Sigmoid colon (tissue), 7 donors: ENCODE results near the gene TACC2. TPM values are rescaled to one million over a fixed set of nuclear protein-coding genes. Genes with fewer than 3 reads are reported as not detected.
A peak's percentile ranks its signal among the peaks of the same experiment; 100 is the strongest.

Experiments used
- DNase-seq: peaks from one replicate; pipeline ENCODE4 v3.0.0-alpha.2; 2019
- H3K27ac ChIP-seq, 4 donors: fragments of 200-600 bp; sonication (generic); one replicate each; pipeline ENCODE4 v1.5.1; 2016 to 2019; ENCODE audit warnings: mild to moderate bottlenecking in 1 of 4
- H3K27me3 ChIP-seq, 3 donors: fragments of 200-600 bp; sonication (generic); one replicate each; pipeline ENCODE4 v1.5.1; 2019; ENCODE audit warnings: mild to moderate bottlenecking in 1 of 3
- H3K36me3 ChIP-seq, 4 donors: fragments of 200-600 bp; sonication (generic); one replicate each; pipeline ENCODE4 v1.5.1; 2016 to 2019
- H3K4me1 ChIP-seq, 4 donors: fragments of 200-600 bp; sonication (generic); one replicate each; pipeline ENCODE4 v1.5.1; 2017 to 2019
- H3K4me3 ChIP-seq, 4 donors: fragments of 200-600 bp; sonication (generic); one replicate each; pipeline ENCODE4 v1.5.1; 2017 to 2019; ENCODE audit warnings: mild to moderate bottlenecking in 2 of 4, moderate library complexity in 1 of 4
- H3K9me3 ChIP-seq, 4 donors: fragments of 200-600 bp in 3 of 4; sonication (generic) in 3 of 4; one replicate each; pipeline versions ENCODE4 v1.5.1 to v1.6.1; 2013 to 2019
- EP300 ChIP-seq, 4 donors: sonication (generic); formaldehyde crosslinking; IDR thresholded peaks; one replicate each; pipeline ENCODE4 v1.6.1; 2017; ENCODE audit warnings: antibody characterized with exemption in 4 of 4
- POLR2A ChIP-seq, 2 donors: fragments of 450-650 bp; IDR thresholded peaks; one replicate each; pipeline ENCODE4 v1.6.1; 2016; ENCODE audit warnings: antibody characterized with exemption in 2 of 2, mild to moderate bottlenecking in 2 of 2, moderate library complexity in 2 of 2
- POLR2AphosphoS5 ChIP-seq, 4 donors: sonication (generic); formaldehyde crosslinking; IDR thresholded peaks; one replicate each; pipeline ENCODE4 v1.6.1; 2017; ENCODE audit warnings: antibody characterized with exemption in 4 of 4
- WGBS, 2 donors: extraction: QIAGEN DNeasy Blood & Tissue Kit; methylation state at CpG; one replicate each; pipeline ENCODE4 v1.1.7; 2013; 5-methylcytosine and 5-hydroxymethylcytosine counted together
- intact Hi-C: fragments of 100-400 bp; cut with DNase I; formaldehyde crosslinking; loops from one replicate; pipeline ENCODE4 v1.15.1; 2023
- polyA plus RNA-seq, 3 donors: library from polyadenylated mRNA; stranded (reverse); fragments of 200-250 nt; gene quantifications; one replicate each; pipeline ENCODE4 v1.2.3, GENCODE V29; 2013
- total RNA-seq, 4 donors: library from RNA; depleted of rRNA; stranded (reverse); fragments of >200 nt; gene quantifications; one replicate each; pipeline ENCODE4 v1.1.0, GENCODE V29; 2016
- TF ChIP-seq, protein P1 (sequence below), 4 experiments: fragments of 450-650 bp in 3 of 4; fragments of 200-600 bp in 1 of 4; IDR thresholded peaks; one replicate each; pipeline ENCODE4 v1.5.1; 2016 to 2019; ENCODE audit warnings: antibody characterized with exemption in 4 of 4, mild to moderate bottlenecking in 3 of 4, moderate library complexity in 2 of 4
- donor health status: healthy with polysubstance abuse.
- donor health status: Bipolar disorder and iron deficiency.
- donor health status: healthy.

TACC2 gene
- total and polyA plus RNA-seq, 7 donors = 43.7 to 173 (median 71.0) TPM

DNA sequence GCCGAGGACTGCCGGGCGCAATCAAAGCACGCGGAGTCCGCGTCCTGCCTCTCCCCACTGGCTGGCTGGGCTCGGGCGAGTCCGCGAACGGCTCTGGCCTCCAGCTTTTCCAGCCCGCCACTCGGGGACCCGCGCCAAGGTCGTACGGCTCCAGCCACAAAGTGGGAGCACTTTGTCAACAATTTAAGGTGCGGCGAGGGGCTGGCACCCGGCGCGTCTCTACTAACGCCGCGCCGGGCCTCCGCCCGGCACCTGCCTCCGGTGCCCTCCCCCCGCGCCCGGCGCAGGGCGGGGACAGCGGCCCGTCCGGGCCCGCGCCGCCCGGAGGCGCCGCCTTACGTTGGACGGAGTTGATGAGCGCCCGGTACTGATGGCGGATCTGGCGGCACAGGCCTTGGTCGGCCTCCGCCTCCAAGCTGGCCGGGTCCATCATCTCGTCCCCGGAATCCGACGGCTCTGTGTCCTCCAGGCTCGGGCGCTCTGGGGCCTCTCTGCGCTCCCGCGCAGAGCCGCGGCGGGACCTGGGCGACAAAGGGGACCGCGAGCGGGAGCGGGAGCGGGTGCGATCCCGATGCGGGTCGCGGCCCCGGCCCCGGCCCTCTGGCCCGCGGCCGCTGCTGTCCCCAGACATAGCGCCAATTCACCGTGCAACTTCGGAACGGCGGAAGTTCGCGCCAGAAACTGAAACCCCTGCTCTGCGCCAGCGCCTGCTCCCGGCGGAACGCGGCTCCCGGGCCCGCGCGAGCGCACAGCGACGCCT, 14.2 kb upstream of the TACC2 start, which contains the start of gene NSMCE4A:
TSS of gene NSMCE4A (minus strand) at position 683 of the 760 bp plus-strand sequence. CDS start at position 631, 52 bp downstream.
- H3K27me3 ChIP-seq = no peaks in the 10 kb centered on the region

DNA sequence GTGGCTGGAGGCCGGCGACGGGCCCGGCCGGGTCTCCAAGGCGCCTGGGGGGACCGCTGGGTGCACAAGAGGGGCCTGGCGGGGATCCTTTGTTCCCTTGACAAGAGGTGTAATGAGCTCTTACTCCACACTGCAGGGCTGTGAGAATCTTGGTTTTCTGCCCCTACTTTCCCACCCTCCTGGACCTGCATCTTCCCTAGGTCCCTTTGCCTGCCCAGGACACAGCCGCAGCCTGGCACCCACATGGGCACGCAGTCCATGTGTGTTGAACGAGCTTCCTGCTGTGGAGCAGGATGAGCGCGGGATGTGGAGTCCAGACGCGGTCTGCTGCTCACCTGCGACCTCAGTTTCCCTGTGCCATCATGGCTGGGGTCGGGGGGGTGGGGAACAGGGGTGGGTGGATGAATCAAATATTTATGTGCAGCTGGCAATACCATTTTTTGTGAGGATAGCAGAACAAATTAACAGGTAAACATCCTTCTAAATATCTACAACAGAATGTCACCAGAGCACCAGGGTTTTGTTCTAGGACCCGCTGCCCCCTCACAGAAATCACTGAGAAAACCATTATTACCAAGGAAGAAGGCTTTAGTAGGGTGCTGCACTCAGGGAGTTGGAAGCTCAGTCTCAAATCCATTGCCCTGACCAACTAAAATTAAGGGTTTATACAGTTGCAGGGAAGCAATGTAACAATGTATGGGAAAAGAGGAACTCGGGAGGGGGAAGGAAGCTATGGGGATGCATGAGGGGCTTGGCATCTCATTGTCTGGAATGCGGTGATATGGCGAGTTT, 13.5 kb upstream of the TACC2 start:
- 38 to 43% methylated on average over 21 of the region's 21 CpGs for WGBS, 2 donors
- peaks cover 0 to 29% (median 2%) of the 10 kb centered on the region in 4 donors for H3K36me3 ChIP-seq

More for the DNA sequence above, 14.2 kb upstream of the TACC2 start, which contains the start of gene NSMCE4A:
- H3K4me3 ChIP-seq = peak within 1 kb of the TSS; percentile 72 to 92 (median 82)
- WGBS, 2 donors = 0% methylated on average over 101 of the region's 101 CpGs
- intact Hi-C loops = loop anchor here (2.0 to 5.0 kb wide), 3 partner anchors 47 to 138 kb away; partner anchors contain the start of gene ATE1
- H3K4me1 ChIP-seq = peaks cover 0 to 30% (median 27%) of the 10 kb centered on the region in 4 donors
- H3K27ac ChIP-seq = peak within 1 kb of the TSS; percentile 96 to 98 (median 97)
- peak; percentile 89 for DNase-seq
- TF ChIP-seq EP300 (IDR thresholded peaks at IDR 0.05) (no peak), POLR2A (IDR thresholded peaks at IDR 0.05) (no peak), POLR2AphosphoS5 (IDR thresholded peaks at IDR 0.05) (peak; percentile 26 to 74 (median 64))
- no peaks in the 10 kb centered on the region for H3K9me3 ChIP-seq
- H3K36me3 ChIP-seq = peaks cover 0 to 37% (median 4%) of the 10 kb centered on the region in 4 donors

DNA sequence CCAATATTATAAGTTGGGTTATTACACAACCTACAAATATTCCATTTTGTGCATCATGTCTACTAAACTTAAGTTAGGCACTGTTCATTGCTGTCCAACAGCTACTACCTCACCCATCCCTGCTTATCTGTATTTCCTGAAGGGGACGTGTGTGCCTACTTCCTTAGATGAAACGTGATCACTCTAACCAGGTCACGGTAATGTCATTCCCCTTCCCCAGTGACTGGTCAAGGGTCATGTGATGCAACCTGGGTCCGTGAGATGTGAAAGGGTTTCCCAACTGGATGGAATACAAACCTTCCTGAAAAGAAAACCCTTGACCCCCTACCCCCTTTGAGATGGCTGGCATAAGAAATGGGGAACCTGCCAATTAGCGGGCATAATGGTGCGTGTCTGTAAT, 12.4 kb upstream of the TACC2 start:
- Histone ChIP-seq H3K27me3 (no peaks in the 10 kb centered on the region), H3K4me3 (no peak overlapping the region), H3K27ac (no peak overlapping the region), H3K36me3 (peaks cover 0 to 18% (median 2%) of the 10 kb centered on the region in 4 donors), H3K9me3 (no peaks in the 10 kb centered on the region), H3K4me1 (peaks cover 0 to 30% (median 27%) of the 10 kb centered on the region in 4 donors)
- WGBS, 2 donors = 95% methylated on average over 6 of the region's 6 CpGs
- intact Hi-C loops = no loop called here
- DNase-seq = no peak
- TF ChIP-seq POLR2A (IDR thresholded peaks at IDR 0.05) (no peak), POLR2AphosphoS5 (IDR thresholded peaks at IDR 0.05) (no peak), EP300 (IDR thresholded peaks at IDR 0.05) (no peak)
- TF ChIP-seq, protein P1, sequence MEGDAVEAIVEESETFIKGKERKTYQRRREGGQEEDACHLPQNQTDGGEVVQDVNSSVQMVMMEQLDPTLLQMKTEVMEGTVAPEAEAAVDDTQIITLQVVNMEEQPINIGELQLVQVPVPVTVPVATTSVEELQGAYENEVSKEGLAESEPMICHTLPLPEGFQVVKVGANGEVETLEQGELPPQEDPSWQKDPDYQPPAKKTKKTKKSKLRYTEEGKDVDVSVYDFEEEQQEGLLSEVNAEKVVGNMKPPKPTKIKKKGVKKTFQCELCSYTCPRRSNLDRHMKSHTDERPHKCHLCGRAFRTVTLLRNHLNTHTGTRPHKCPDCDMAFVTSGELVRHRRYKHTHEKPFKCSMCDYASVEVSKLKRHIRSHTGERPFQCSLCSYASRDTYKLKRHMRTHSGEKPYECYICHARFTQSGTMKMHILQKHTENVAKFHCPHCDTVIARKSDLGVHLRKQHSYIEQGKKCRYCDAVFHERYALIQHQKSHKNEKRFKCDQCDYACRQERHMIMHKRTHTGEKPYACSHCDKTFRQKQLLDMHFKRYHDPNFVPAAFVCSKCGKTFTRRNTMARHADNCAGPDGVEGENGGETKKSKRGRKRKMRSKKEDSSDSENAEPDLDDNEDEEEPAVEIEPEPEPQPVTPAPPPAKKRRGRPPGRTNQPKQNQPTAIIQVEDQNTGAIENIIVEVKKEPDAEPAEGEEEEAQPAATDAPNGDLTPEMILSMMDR (IDR thresholded peaks at IDR 0.05) = no peak

More for the DNA sequence above, 13.5 kb upstream of the TACC2 start:
- Histone ChIP-seq H3K9me3 (no peaks in the 10 kb centered on the region), H3K27me3 (no peaks in the 10 kb centered on the region), H3K4me1 (peaks cover 0 to 30% (median 27%) of the 10 kb centered on the region in 4 donors), H3K27ac (peak overlapping the region; percentile 96 to 98 (median 97)), H3K4me3 (peak overlapping the region; percentile 72 to 92 (median 82))
- intact Hi-C loops = loop anchor here (2.0 kb wide), 2 partner anchors 75 to 137 kb away; no protein-coding TSS in a partner anchor
- no peak for TF ChIP-seq POLR2AphosphoS5 (IDR thresholded peaks at IDR 0.05)
- TF ChIP-seq, protein P1 (IDR thresholded peaks at IDR 0.05) = peak; percentile 9 to 69 (median 44)
- no peak for DNase-seq

DNA sequence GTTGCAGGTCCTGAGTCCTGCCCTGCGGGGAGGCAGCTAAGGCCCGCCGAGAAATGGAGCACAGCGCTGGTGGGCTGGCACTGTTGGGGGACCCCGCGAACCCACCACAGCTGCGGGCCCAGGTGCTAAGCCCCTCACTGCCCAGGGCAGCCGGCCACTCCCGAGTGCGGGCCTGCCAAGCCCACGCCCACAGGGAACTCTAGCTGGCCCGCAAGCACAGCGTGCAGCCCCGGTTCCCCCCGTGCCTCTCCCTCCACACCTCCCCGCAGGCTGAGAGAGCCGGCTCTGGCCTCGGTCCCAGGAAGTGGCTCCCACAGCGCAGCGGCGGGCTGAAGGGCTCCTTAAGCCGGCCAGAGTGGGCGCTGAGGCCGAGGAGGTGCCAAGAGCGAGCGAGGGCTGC, 10.5 kb upstream of the TACC2 start:
- Histone ChIP-seq H3K27ac (no peak overlapping the region), H3K36me3 (no peaks in the 10 kb centered on the region), H3K27me3 (no peaks in the 10 kb centered on the region), H3K4me1 (peaks cover 0 to 15% (median 14%) of the 10 kb centered on the region in 4 donors), H3K4me3 (no peak overlapping the region), H3K9me3 (no peaks in the 10 kb centered on the region)
- 94 to 97% methylated on average over 26 of the region's 26 CpGs for WGBS, 2 donors
- intact Hi-C loops = no loop called here
- no peak for DNase-seq
- TF ChIP-seq EP300 (IDR thresholded peaks at IDR 0.05) (no peak), POLR2AphosphoS5 (IDR thresholded peaks at IDR 0.05) (no peak), POLR2A (IDR thresholded peaks at IDR 0.05) (no peak)
- TF ChIP-seq, protein P1 (IDR thresholded peaks at IDR 0.05) = no peak
